ENCODE measurements around the gene AFF3.

- TF ChIP-seq CTCF (IDR thresholded peaks at IDR 0.05) = no peak
- no peak for TF ChIP-seq EP300 (IDR thresholded peaks at IDR 0.05)
- no peak for TF ChIP-seq POLR2A (IDR thresholded peaks at IDR 0.05)
- TF ChIP-seq POLR2AphosphoS5 (IDR thresholded peaks at IDR 0.05) = no peak
Measured at GRCh38 chr2:99852376-99852934, 289.9 kb downstream of the AFF3 start.
